RWPE1 (cell line): ENCODE results near the gene ESRP2.

Source experiments
- CTCF ChIA-PET: fragments of 350-600 bp; sonication (Branson Sonifier 250); formaldehyde crosslinking; extraction: SDS; loops from one replicate; lab custom pipeline; 2021; lab: Yijun Ruan, JAX
- POLR2A ChIA-PET: fragments of 400-600 bp; formaldehyde crosslinking; extraction: SDS; loops from one replicate; lab custom pipeline; 2020; ENCODE audit warnings: antibody characterized with exemption; ENCODE audit not compliant: low non-redundant PET; lab: Yijun Ruan, JAX
- DNase-seq: peaks from one replicate; pipeline ENCODE4 v3.0.0; 2012; ENCODE audit warnings: low spot score
- H3K27ac ChIP-seq: fragments of 450-650 bp; 2 replicates; pipeline ENCODE4 v1.5.1; 2017
- CTCF ChIP-seq: fragments of 450-650 bp; conservative IDR thresholded peaks from 2 replicates; pipeline ENCODE4 v1.5.1; 2017; ENCODE audit warnings: low read depth, mild to moderate bottlenecking

The ESRP2 gene

DNA sequence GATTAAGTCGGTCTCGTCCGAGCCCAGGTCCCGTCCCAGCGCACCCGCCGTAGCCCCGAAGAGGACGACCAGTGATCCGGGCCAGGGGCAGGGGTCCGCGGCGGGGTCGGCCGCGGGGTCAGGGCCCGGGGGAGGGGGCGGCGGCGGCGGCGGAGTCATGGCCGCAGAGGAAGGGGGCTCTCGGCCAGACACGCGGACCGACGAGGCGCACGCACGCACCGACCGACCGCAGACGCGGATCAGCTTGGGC, at the start of gene ESRP2:
Gene ESRP2 (minus strand): TSS at position 241 of the 250 bp plus-strand sequence. CDS start 82 bp downstream, at position 159.
- TF ChIP-seq CTCF: no peak
- ChIA-PET POLR2A (interaction anchor here (0.5 to 0.6 kb wide), 2 partner anchors 36 to 87 kb away, joined by 3 to 4 read pairs; no protein-coding TSS in a partner anchor), CTCF (no interaction called here)
- peak within 1 kb of the TSS; percentile 96 for H3K27ac ChIP-seq
- no peak for DNase-seq

GRCh38 chr16:68285683-68286082, 49.8 kb upstream of the ESRP2 start:
- DNase-seq: no peak
- ChIA-PET POLR2A (no interaction called here), CTCF (interaction anchor here (0.5 to 1.0 kb wide), 3 partner anchors 11 to 152 kb away, joined by 3 read pairs; partner anchors contain the start of gene SLC7A6)
- TF ChIP-seq CTCF: no peak
- H3K27ac ChIP-seq: no peak overlapping the region

DNA sequence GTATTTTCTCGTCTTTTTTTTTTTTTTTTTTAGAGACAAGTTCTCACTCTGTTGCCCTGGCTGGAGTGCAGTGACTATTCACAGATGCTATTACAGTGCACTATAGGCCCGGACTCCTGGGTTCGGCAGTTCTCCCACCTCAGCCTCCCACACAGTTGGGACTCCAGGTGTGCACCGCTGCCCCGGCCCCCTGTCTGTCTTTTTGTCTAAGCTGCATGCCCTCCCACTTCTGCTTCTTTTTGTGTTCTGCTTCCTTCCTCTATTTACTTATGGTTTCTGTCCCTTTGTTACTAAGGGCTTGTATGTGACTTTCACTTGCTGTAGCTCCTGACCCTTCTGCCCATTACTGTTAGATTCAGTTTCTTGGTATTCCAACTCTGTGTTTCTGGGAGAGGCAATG, 48.9 kb upstream of the ESRP2 start:
- POLR2A ChIA-PET: interaction anchor here (0.5 kb wide), 1 partner anchor 846 kb away, joined by 7 read pairs; no protein-coding TSS in a partner anchor
- TF ChIP-seq CTCF: no peak
- CTCF ChIA-PET: interaction anchor here (0.6 to 1.0 kb wide), 4 partner anchors 21 to 1044 kb away, joined by 3 to 5 read pairs (median 4); partner anchors contain the start of gene SLC7A6
- no peak overlapping the region for H3K27ac ChIP-seq
- no peak for DNase-seq

- no peak for DNase-seq
- H3K27ac ChIP-seq: no peak overlapping the region
- CTCF ChIA-PET: interaction anchor here (0.6 to 0.7 kb wide), 2 partner anchors 20 to 40 kb away, joined by 4 to 5 read pairs; partner anchors contain the start of gene SLC7A6
- POLR2A ChIA-PET: no interaction called here
- no peak for TF ChIP-seq CTCF
Observed at GRCh38 chr16:68283801-68284598, 48.1 kb upstream of the ESRP2 start.

- no peak overlapping the region for H3K27ac ChIP-seq
- POLR2A ChIA-PET: no interaction called here
- DNase-seq: no peak
- no peak for TF ChIP-seq CTCF
- CTCF ChIA-PET: interaction anchor here (0.7 kb wide), 1 partner anchor 19 kb away, joined by 4 read pairs; the partner anchor contains the start of gene SLC7A6
Observed at GRCh38 chr16:68283346-68283745, 47.4 kb upstream of the ESRP2 start.

DNA sequence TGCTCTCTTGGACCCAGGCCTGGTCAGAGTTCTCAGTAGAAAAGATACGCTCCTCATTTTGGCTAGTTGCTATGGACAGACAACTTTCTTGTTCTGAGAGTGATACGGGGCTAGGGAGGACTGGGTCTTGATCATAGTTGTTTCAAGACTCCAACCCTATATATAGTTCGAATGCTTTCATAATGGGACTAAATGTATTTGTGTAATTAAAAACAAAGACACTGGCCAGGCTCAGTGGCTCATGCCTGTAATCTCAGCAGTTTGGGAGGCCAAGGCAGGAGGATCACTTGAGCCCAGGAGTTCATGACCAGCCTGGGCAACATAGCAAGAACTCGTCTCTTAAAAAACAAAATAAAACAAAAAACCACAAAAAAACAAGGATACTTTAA, 46.1 kb upstream of the ESRP2 start:
- H3K27ac ChIP-seq: no peak overlapping the region; the same call in 1 of the 2 replicates
- no peak for TF ChIP-seq CTCF
- CTCF ChIA-PET: no interaction called here
- POLR2A ChIA-PET: no interaction called here
- no peak for DNase-seq
